Fibroblast of the aortic adventitia (primary cell): ENCODE results near the gene PDS5B. TPM values are rescaled to one million over a fixed set of nuclear protein-coding genes. Genes with fewer than 3 reads are reported as not detected.
A peak's percentile ranks its signal among the peaks of the same experiment; 100 is the strongest.

Experiments
- DNase-seq: peaks from one replicate; pipeline ENCODE4 v3.0.0-alpha.2; 2010; ENCODE audit warnings: low read depth
- H3K4me3 ChIP-seq: 2 replicates; pipeline ENCODE4 v1.5.1; 2011; ENCODE audit warnings: low read depth, mild to moderate bottlenecking, control low read depth, low read length, moderate library complexity
- CTCF ChIP-seq: IDR thresholded peaks from 2 replicates; pipeline ENCODE4 v1.5.1; 2011; ENCODE audit warnings: mild to moderate bottlenecking, low read length, control low read depth, inconsistent platforms; ENCODE audit not compliant: insufficient read depth
- total RNA-seq: library from RNA; depleted of rRNA; stranded (reverse); fragments of >200 nt; gene quantifications from 2 replicates; pipeline ENCODE4 v1.2.3, GENCODE V29; 2012; ENCODE audit warnings: low replicate concordance

PDS5B gene
- total RNA-seq, 1 donor: 46.5 TPM

- no peak for DNase-seq
- TF ChIP-seq CTCF: no peak
- H3K4me3 ChIP-seq: no peak overlapping the region
Measured at GRCh38 chr13:32802159-32802558, 215.9 kb downstream of the PDS5B start.

- DNase-seq: peak; percentile 26
- no peak for TF ChIP-seq CTCF
- H3K4me3 ChIP-seq: no peak overlapping the region
Measured at GRCh38 chr13:32804673-32805230, 218.5 kb downstream of the PDS5B start.

GRCh38 chr13:32811297-32811800, 225.1 kb downstream of the PDS5B start:
- H3K4me3 ChIP-seq: no peak overlapping the region
- DNase-seq: no peak
- no peak for TF ChIP-seq CTCF

GRCh38 chr13:32821149-32821688, 235.0 kb downstream of the PDS5B start:
- no peak for TF ChIP-seq CTCF
- no peak for DNase-seq
- no peak overlapping the region for H3K4me3 ChIP-seq

- TF ChIP-seq CTCF: no peak
- no peak overlapping the region for H3K4me3 ChIP-seq
- DNase-seq: no peak
Measured at GRCh38 chr13:32822771-32823170, 236.5 kb downstream of the PDS5B start.

- DNase-seq: no peak
- H3K4me3 ChIP-seq: no peak overlapping the region
- no peak for TF ChIP-seq CTCF
Measured at GRCh38 chr13:32823597-32823996, 237.3 kb downstream of the PDS5B start.

GRCh38 chr13:32824061-32824460, 237.8 kb downstream of the PDS5B start:
- no peak overlapping the region for H3K4me3 ChIP-seq
- DNase-seq: no peak
- TF ChIP-seq CTCF: no peak
